IPS DF 19.7 (cell line): ENCODE results near the gene PKN3.

Source experiments
- DNase-seq: peaks from one replicate; pipeline ENCODE4 v3.0.0-alpha.2; 2013; ENCODE audit warnings: low read depth, low spot score

Gene PKN3

DNA sequence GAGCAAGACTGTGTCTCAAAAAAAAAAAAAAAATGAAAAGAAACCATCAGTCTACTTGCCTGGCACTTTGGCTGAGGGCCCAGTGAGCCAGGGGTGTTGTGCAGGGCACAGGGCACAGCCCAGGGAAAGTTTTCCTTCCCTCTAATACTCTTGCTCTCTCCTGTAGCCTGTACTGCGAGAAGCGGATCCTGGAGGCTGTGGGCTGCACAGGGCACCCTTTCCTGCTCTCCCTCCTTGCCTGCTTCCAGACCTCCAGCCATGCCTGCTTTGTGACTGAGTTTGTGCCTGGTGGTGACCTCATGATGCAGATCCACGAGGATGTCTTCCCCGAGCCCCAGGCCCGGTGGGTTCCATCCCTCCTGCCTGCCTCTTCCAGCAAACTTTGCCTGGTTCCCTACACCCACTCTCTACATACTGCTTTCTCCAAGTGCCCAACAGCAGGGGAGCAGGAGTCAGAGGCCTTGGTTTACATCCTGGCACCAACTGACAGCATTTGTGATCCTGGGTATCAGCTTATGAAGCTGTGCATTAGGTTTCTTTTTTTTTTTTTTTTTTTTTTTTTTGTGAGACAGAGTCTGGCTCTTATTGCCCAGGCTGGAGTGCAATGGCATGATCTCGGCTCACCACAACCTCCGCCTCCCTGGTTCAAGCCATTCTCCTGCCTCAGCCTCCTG is 14.4 kb downstream of the PKN3 start:
- no peak for DNase-seq

DNA sequence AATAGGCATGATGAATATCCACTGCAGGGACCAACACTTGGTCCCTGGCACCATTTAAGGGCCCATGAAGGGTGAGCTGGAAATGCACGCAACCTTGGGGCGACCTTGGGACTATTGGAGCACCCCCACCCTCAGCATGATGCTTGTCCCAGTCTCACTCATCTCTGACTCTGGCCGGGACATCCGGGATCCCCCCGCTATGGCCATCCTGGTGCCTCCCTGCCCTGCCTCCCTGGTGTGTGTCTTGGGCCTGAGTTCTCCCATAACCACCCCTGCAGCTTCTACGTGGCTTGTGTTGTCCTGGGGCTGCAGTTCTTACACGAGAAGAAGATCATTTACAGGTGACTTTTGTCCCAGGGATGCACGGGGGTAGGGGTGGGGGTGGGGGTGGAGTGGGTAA is 15.7 kb downstream of the PKN3 start:
- DNase-seq = no peak

DNA sequence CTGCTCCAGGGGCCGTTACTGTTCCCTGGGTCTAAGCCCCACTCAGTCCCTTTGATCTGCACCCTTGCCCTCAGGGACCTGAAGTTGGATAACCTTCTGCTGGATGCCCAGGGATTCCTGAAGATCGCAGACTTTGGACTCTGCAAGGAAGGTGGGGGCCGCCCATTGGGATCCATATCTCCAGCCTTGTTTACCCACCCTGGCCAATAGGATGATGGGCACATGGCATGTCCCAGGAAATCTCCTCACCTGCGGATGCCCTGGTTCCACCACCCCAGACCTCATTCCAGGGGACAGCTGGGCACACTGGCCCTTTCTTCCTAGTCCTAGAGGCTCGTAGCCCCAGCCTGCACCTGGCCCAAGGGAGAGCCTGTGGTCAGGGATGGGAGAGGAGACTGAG is 16.2 kb downstream of the PKN3 start:
- no peak for DNase-seq

DNA sequence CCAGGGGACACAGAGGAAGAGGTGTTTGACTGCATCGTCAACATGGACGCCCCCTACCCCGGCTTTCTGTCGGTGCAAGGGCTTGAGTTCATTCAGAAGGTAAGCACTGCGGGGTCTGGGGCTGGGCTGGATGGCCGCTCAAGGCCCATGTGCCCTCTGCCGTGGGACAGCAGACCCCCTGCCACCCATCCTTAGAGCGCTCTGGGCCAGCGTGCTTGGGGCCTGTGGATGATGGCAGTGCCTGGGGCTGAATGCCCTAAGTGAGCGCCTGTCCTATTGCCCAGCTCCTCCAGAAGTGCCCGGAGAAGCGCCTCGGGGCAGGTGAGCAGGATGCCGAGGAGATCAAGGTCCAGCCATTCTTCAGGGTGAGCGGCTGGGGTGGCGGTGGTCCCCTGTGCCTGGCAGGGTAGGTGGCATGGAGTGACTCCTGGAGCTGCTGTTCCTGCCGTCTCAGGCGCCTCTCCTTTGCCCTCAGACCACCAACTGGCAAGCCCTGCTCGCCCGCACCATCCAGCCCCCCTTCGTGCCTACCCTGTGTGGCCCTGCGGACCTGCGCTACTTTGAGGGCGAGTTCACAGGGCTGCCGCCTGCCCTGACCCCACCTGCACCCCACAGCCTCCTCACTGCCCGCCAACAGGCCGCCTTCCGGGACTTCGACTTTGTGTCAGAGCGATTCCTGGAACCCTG is 17.8 kb downstream of the PKN3 start:
- no peak for DNase-seq

GRCh38 chr9:128720841-128721486 is 18.7 kb downstream of the PKN3 start:
- DNase-seq = no peak

GRCh38 chr9:128721487-128722010 is 19.2 kb downstream of the PKN3 start:
- DNase-seq = no peak

DNA sequence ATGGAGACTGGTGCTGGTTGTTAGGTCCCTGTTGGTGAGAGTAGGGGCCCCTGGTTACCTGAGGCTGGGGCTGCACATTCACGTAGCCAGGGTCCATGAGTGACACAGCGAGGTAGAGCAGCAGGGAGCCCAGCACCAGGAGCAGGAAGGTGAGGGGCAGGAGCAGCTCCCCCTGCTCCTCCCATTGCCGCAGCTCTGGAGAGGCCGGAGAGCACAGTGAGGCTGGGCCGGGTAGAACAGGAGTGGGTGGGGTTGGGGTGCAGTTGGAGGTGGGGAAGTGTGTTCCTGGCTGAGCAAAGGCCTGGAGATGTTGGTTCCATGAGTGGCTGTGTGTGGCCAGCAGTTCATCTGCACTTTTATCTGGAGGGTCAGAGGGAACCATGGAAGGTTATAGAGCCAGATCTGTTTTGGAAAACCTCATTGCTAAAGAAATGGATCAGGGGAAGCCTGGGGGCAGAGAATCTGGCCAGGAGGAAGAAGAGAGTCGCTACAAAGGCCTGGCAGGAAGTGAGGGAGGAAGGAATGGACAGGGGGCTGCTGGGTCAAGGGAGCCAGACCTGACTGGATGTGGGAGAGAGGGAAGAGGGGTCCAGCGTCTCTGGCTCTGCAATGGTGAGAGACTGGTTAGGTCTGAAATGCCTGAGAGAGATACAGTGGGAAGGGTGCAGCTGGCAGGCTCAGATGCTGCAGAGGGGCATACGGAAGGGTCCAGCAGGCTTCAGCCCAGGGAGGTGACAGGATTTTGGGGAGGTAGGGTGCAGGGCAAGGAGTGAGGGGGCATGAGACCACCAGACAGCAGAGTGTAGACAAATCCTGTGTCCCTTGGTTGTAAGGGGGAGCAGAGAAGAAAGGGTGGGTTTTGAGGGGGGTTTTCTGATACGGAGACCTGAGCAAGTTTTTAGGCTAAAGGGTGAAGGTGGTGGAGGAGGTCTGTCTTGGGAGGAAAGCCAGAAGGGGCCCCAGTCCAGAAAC is 20.4 kb downstream of the PKN3 start:
- no peak for DNase-seq

- DNase-seq = no peak
These were observed 21.1 kb downstream of the PKN3 start for GRCh38 chr9:128723352-128723865.

DNA sequence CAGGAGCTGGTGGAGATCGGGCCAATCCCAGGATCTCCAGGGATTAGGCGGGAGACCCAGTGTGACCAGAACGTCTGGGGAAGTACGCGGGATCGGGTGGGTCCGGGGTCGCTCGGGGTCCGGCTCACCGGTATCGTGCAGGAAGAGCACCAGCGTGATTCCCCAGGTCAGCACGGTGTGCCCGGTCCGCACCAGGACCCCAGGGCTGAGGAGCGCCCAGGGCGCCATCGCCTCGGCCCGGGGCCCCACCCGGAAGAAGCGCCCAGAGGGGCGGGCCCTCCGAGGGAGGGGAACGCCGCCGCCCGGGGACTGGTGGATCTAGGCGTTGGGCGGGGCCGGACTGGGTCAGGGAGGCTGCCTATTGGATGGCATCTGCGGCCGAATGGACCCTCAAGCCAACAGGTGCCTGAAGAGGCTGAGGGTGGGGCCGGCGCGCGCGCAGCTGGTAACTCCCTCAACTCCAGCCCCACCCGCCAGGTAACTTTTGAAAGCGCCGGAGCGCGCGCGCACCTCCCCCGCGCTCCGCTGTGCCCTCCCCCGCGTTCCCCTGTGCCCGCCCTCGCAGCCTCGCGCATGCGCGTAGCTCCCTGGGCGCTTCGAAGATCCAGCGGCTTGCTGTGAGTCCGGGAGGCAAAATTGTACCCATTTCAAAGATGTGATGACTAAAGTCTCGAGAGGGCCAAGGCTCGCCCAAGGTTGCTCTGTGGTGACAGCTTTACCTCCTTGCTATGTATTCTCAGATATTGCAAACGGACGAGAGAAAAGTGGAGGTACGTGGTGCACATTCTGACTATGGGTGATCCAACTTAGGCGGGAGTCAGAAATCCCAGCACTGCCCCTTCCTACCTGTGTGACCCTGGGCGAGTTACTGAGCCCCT is 21.8 kb downstream of the PKN3 start, which contains the start of gene ZDHHC12:
Gene ZDHHC12, minus strand, starts transcription at position 262 of the 878 bp plus-strand sequence. Its CDS starts 34 bp downstream, at position 228.
- peak; percentile 94 for DNase-seq

DNA sequence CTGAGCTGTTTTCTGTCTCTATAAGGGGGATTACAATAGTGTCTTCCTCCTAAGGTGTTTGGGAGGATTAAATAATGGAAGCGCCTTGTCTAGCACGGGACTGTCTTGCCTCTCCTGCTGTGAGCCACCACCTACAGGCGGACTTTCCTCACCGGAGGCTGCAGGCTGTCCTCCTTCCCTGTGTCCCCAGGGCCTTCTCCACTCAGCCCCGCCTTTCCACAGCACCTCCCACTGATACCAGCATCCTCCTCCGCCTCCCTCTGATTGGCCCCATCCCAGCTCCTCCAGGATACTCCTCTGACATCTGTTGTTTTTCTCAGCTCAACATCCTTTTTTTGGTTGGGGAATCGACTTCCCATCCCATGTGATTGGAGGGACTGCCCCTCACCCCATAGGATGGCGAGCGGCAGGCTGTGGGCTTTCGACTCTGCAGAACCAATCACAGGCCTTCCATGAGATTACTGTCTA is 22.5 kb downstream of the PKN3 start:
- DNase-seq = peak; percentile 93

- DNase-seq = no peak
These were observed 25.4 kb downstream of the PKN3 start for GRCh38 chr9:128727640-128728248.

DNA sequence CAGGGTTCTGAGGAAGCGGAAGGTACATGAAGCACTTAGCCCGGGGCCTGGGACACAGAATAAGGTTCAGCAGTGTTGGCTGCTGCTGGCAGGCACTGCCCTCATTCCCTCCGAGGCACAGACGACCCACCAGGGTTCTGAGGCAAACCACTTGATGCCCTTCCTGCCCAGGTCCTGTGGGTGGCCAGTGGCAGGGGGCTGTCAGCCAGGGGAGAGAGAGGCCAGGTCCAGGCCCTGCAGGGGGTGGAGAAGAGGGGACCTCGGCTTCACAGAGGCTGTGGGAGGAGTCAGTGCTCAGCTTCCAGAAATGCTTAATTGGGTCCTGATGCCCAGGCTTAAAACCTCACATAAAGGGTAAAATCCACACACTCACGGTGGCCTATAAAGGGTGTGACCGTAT is 26.0 kb downstream of the PKN3 start:
- no peak for DNase-seq

- no peak for DNase-seq
These were observed 27.0 kb downstream of the PKN3 start for GRCh38 chr9:128729302-128729701.

DNA sequence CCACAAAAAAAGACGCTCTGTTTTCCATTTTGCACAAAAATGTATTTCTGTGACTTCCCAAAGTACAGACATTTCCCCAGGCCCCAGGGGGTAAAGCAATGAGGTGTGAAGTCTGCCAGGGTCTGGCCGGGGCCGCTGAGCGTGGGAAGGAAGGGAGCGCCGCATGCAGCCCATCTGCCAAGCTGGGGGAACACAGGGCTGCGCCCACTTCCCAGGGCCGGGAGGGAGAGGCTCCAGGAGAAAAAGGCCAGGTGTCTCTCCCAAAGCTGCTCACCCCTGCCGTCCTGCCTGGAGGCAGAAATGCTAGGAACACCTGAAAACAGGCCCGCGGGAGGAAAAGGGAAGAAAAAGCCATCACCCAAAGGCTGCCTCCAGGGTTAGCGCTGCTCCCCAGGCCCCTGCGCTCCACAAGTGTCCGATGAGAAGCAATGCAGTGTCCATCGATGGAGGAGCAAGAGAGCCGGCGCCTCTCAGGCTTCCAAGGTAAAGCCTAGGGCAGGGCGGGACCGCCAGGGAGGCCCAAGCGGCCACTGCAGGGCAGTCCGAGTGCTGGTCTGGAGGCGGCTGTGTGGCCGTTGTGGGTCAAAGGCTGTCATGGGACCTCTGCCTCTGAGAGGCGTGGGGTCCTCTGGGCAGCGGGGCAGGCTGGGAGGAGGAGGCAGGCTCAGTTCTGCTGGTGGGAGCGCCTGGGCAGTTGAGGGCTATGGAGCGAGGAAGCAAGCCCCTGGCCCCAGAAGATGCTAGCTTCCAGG is 27.6 kb downstream of the PKN3 start:
- no peak for DNase-seq

DNA sequence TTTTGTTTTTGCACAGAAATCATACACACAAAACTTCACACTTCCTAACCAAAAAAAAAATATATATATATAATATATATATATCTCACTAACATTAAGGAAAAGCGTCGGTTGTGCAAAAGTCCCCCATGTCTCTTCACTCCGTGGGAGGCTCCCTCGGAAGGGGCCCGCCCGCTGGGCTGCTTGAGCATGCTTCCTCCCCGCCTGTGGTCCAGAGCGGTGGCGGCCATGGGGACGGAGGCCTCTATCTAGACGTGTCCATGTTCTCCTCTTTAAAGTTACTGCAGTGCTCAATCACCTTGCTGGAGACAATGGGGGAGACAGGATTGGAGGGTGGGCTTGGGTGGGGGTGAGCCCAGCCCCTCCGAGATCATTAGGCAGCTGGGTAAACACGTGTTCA is 28.8 kb downstream of the PKN3 start:
- DNase-seq = no peak

DNA sequence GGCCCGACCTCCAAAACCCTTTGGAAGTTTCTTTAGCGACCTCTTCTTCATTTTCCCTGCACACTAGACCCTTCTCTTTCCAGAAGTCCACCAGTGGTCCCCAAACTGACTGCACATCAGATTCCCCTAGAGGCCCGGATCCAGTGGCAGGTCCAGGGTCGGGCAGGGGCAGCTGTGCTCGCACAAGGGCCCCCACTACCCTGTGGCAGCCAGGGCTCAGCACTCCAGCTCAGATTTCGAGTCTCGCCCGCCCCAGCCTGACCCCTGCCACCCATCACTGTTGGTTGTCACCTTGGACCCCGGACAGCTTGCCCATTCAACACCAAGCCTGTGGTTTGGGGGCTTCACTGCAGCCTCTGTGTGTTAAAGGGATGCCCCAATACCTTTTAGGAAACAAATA is 29.4 kb downstream of the PKN3 start:
- DNase-seq = no peak

- no peak for DNase-seq
These were observed 30.3 kb downstream of the PKN3 start for GRCh38 chr9:128732576-128732975.

DNA sequence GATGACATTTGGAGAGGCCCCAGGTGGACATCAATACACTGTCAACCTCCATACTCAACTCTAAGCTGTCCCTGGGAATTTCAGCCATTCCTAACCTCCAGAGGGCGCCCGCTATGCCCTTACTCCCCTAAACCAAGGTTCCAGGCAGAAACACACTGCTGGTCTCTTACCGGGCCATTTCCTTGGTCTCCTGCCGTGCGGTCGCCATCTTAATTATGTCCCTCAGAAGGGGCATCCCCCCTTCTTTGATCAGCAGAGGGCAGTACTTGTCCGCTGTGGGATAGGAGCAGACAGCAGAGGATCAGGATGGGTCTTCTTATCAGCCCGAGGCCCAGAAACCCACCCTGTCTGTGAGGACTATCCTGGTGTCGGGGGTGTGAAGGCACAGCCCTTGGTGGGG is 31.0 kb downstream of the PKN3 start:
- DNase-seq = peak; percentile 96

DNA sequence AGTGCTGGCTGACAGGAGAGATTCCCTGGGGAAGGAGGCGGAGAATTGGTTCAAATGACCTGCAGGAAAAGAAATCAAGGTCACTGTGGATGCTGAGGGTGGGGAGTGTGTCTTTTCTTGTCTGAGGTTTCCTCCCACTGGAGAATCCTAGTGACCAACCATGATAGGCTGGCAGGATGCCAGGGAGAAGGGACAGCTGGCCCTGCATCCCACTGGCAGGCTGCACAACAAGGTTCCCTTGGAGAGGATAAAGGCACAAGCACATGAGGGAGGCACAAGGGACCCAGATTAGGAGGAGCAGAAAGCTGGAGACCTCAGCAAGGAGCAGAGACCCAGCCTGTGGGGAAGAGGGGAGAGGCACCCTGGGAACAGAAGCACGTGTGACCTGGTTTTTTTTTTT is 33.1 kb downstream of the PKN3 start:
- DNase-seq = no peak
